RWPE1 (cell line): Measurements from ENCODE around the gene PLIN5.
"Not testable (repeated sequence)": the region's sequence is repeated elsewhere in the genome, so short reads cannot be mapped to it uniquely, and the experiment has no call there.

Source experiments
- CTCF ChIA-PET: fragments of 350-600 bp; sonication (Branson Sonifier 250); formaldehyde crosslinking; extraction: SDS; loops from one replicate; lab custom pipeline; 2021; lab: Yijun Ruan, JAX
- POLR2A ChIA-PET: fragments of 400-600 bp; formaldehyde crosslinking; extraction: SDS; loops from one replicate; lab custom pipeline; 2020; ENCODE audit warnings: antibody characterized with exemption; ENCODE audit not compliant: low non-redundant PET; lab: Yijun Ruan, JAX
- DNase-seq: peaks from one replicate; pipeline ENCODE4 v3.0.0; 2012; ENCODE audit warnings: low spot score
- H3K27ac ChIP-seq: fragments of 450-650 bp; 2 replicates; pipeline ENCODE4 v1.5.1; 2017
- CTCF ChIP-seq: fragments of 450-650 bp; conservative IDR thresholded peaks from 2 replicates; pipeline ENCODE4 v1.5.1; 2017; ENCODE audit warnings: low read depth, mild to moderate bottlenecking

PLIN5 gene

GRCh38 chr19:4543842-4544647 is 9.0 kb upstream of the PLIN5 start:
- CTCF ChIA-PET: interaction anchor here (1.6 kb wide), 1 partner anchor 11 kb away, joined by 6 read pairs; no protein-coding TSS in a partner anchor
- no peak for TF ChIP-seq CTCF
- no peak for DNase-seq
- POLR2A ChIA-PET: no interaction called here
- H3K27ac ChIP-seq: no peak overlapping the region

GRCh38 chr19:4542896-4543841 is 8.1 kb upstream of the PLIN5 start:
- ChIA-PET POLR2A (no interaction called here), CTCF (no interaction called here)
- H3K27ac ChIP-seq: no peak overlapping the region
- no peak for TF ChIP-seq CTCF
- no peak for DNase-seq

GRCh38 chr19:4541806-4542145 is 6.8 kb upstream of the PLIN5 start:
- CTCF ChIA-PET: interaction anchor here (1.4 kb wide), 1 partner anchor 17 kb away, joined by 4 read pairs; no protein-coding TSS in a partner anchor
- not testable (repeated sequence) for DNase-seq, H3K27ac ChIP-seq
- POLR2A ChIA-PET: interaction anchor here (0.6 kb wide), 1 partner anchor 933 kb away, joined by 4 read pairs; no protein-coding TSS in a partner anchor

GRCh38 chr19:4541114-4541805 is 6.2 kb upstream of the PLIN5 start:
- no peak overlapping the region for H3K27ac ChIP-seq
- no peak for TF ChIP-seq CTCF
- POLR2A ChIA-PET: interaction anchor here (0.6 kb wide), 1 partner anchor 932 kb away, joined by 4 read pairs; no protein-coding TSS in a partner anchor
- CTCF ChIA-PET: interaction anchor here (1.4 kb wide), 1 partner anchor 16 kb away, joined by 4 read pairs; no protein-coding TSS in a partner anchor
- DNase-seq: no peak

GRCh38 chr19:4539693-4540581 is 4.9 kb upstream of the PLIN5 start, which contains the start of gene LRG1:
Gene LRG1, minus strand, starts transcription at chr19:4540036. Its CDS starts 23 bp downstream, at chr19:4540013.
- CTCF ChIA-PET: interaction anchor here (0.8 to 1.3 kb wide), 3 partner anchors 17 to 96 kb away, joined by 3 read pairs; no protein-coding TSS in a partner anchor
- no peak for TF ChIP-seq CTCF
- no peak within 1 kb of the TSS for H3K27ac ChIP-seq
- DNase-seq: no peak
- POLR2A ChIA-PET: no interaction called here
